Measurements from ENCODE around the gene RFX7.
"Not testable (repeated sequence)": the region's sequence is repeated elsewhere in the genome, so short reads cannot be mapped to it uniquely, and the experiment has no call there.

Gene RFX7

DNA sequence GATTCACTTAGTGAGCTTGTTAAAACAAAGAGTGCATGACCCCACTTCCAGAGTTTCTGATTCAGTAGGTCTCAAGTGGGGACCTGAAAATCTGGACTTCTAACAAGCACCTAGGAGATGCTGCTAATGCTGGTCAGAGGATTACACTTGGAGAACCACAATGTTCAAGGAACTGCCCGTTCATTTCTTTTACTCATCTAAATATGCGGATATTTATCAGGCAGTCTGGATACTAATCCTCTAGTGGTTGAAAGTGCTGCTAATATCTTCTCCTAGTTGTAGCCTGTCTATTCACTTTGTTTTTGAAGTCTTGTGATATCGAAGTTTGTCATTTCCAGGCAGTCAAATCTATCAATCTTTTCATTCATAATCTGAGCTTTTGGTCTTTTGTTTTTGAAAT lies 86.8 kb downstream of the RFX7 start:
- H2AK5ac ChIP-seq (ENCODE audit: low read length): no peak overlapping the region
- no peak overlapping the region for H4K8ac ChIP-seq (ENCODE audit: low read depth, low read length)
- H3K4ac ChIP-seq (ENCODE audit: low read depth, low read length): no peak overlapping the region
- H3K23ac ChIP-seq (ENCODE audit: low read length): no peak overlapping the region
- H3K18ac ChIP-seq (ENCODE audit: low read length): no peak overlapping the region
- H3K36me3 ChIP-seq (ENCODE audit: control insufficient read depth, insufficient read depth, low read length): no peaks in the 10 kb centered on the region
- no peak overlapping the region for H3K27ac ChIP-seq (ENCODE audit: low read depth, low read length)
- no peak overlapping the region for H2BK120ac ChIP-seq (ENCODE audit: low read depth, low read length)
- H2BK15ac ChIP-seq (replicated peaks; ENCODE audit: low read depth): no peak overlapping the region
- H3K27me3 ChIP-seq (ENCODE audit: insufficient read depth, low read length, poor library complexity): no peaks in the 10 kb centered on the region
- H3K4me1 ChIP-seq (ENCODE audit: control insufficient read depth, low read depth, low read length): no peaks in the 10 kb centered on the region
- H4K5ac ChIP-seq (ENCODE audit: low read length): no peak overlapping the region
- no peak overlapping the region for H3K4me2 ChIP-seq (ENCODE audit: low read length)
- peaks cover 3% of the 10 kb centered on the region for H3K79me1 ChIP-seq (ENCODE audit: low read length)
- no peak overlapping the region for H3K4me3 ChIP-seq (ENCODE audit: low read length)
- H3K79me2 ChIP-seq (ENCODE audit: control insufficient read depth, insufficient read depth, low read length): peaks cover 12% of the 10 kb centered on the region
- DNase-seq: no peak
- no peak overlapping the region for H3K9ac ChIP-seq (ENCODE audit: low read length)
- H2BK5ac ChIP-seq (ENCODE audit: low read length): no peak overlapping the region
- H3K56ac ChIP-seq (ENCODE audit: low read length): no peak overlapping the region
- no CpG with 5 or more reads among the region's 3 CpGs for WGBS (ENCODE audit: extremely low coverage, insufficient coverage, low lambda C conversion rate)

DNA sequence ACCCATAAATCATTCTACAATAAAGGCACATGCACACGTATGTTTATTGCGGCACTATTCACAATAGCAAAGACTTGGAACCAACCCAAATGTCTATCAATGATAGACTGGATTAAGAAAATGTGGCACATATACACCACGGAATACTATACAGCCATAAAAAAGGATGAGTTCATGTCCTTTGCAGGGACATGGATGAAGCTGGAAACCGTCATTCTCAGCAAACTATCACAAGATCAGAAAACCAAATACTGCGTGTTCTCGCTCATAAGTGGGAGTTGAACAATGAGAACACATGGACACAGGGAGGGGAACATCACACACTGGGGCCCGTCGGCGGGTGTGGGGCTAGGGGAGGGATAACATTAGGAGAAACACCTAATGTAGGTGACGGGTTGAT lies 88.4 kb downstream of the RFX7 start:
- H4K5ac ChIP-seq (ENCODE audit: low read length); H3K36me3 ChIP-seq (ENCODE audit: control insufficient read depth, insufficient read depth, low read length); H3K4me1 ChIP-seq (ENCODE audit: control insufficient read depth, low read depth, low read length); H3K4ac ChIP-seq (ENCODE audit: low read depth, low read length); H2AK5ac ChIP-seq (ENCODE audit: low read length); H3K23ac ChIP-seq (ENCODE audit: low read length); H2BK120ac ChIP-seq (ENCODE audit: low read depth, low read length); H3K18ac ChIP-seq (ENCODE audit: low read length); H3K27me3 ChIP-seq (ENCODE audit: insufficient read depth, low read length, poor library complexity); H3K56ac ChIP-seq (ENCODE audit: low read length); H3K79me1 ChIP-seq (ENCODE audit: low read length); H3K4me3 ChIP-seq (ENCODE audit: low read length); DNase-seq; H3K9ac ChIP-seq (ENCODE audit: low read length); H3K4me2 ChIP-seq (ENCODE audit: low read length); H2BK5ac ChIP-seq (ENCODE audit: low read length); H3K27ac ChIP-seq (ENCODE audit: low read depth, low read length); H4K8ac ChIP-seq (ENCODE audit: low read depth, low read length); H2BK15ac ChIP-seq (replicated peaks; ENCODE audit: low read depth): not testable (repeated sequence)
- peaks cover 18% of the 10 kb centered on the region for H3K79me2 ChIP-seq (ENCODE audit: control insufficient read depth, insufficient read depth, low read length)
- no CpG with 5 or more reads among the region's 10 CpGs for WGBS (ENCODE audit: extremely low coverage, insufficient coverage, low lambda C conversion rate)

DNA sequence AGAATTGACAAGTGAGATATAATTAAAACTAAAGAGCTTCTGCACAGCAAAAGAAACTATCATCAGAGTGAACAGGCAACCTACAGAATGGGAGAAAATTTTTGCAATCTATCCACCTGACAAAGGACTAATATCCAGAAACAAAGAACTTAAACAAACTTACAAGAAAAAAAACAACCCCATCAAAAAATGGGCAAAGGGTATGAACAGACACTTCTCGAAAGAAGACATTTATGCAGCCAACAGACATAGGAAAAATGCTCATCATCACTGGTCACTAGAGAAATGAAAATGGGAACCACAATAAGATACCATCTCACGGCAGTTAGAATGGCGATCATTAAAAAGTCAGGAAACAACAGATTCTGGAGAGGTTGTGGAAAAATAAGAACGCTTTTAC lies 88.9 kb downstream of the RFX7 start:
- not testable (repeated sequence) for H3K27ac ChIP-seq (ENCODE audit: low read depth, low read length); H3K18ac ChIP-seq (ENCODE audit: low read length); H4K8ac ChIP-seq (ENCODE audit: low read depth, low read length); H3K4me3 ChIP-seq (ENCODE audit: low read length); H2BK5ac ChIP-seq (ENCODE audit: low read length); H4K5ac ChIP-seq (ENCODE audit: low read length); H2BK120ac ChIP-seq (ENCODE audit: low read depth, low read length); H3K36me3 ChIP-seq (ENCODE audit: control insufficient read depth, insufficient read depth, low read length); H3K23ac ChIP-seq (ENCODE audit: low read length); H3K9ac ChIP-seq (ENCODE audit: low read length); H2AK5ac ChIP-seq (ENCODE audit: low read length); H3K4me2 ChIP-seq (ENCODE audit: low read length); DNase-seq; H3K27me3 ChIP-seq (ENCODE audit: insufficient read depth, low read length, poor library complexity); H3K79me1 ChIP-seq (ENCODE audit: low read length); H3K56ac ChIP-seq (ENCODE audit: low read length); H3K4ac ChIP-seq (ENCODE audit: low read depth, low read length); H2BK15ac ChIP-seq (replicated peaks; ENCODE audit: low read depth); H3K4me1 ChIP-seq (ENCODE audit: control insufficient read depth, low read depth, low read length)
- WGBS (ENCODE audit: extremely low coverage, insufficient coverage, low lambda C conversion rate): no CpG with 5 or more reads among the region's 4 CpGs
- H3K79me2 ChIP-seq (ENCODE audit: control insufficient read depth, insufficient read depth, low read length): peaks cover 20% of the 10 kb centered on the region

DNA sequence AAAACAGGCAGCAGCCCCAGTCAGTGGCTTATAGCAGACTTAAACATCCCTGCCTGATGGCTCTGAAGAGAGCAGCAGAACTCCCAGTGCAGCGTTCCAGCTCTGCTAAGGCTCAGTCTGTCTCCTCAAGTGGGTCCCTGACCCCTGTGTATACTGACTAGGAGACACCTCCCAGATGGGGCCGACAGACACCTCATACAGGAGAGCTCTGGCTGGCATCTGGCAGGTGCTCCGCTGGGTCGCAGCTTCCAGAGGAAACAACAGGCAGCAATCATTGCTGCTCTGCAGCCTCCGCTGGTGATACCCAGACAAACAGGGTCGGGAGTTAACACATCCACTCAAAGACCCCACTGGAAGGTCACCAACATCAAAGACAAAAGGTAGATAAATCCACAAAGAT lies 93.5 kb downstream of the RFX7 start:
- Histone ChIP-seq H3K4me2 (ENCODE audit: low read length) (no peak overlapping the region), H3K36me3 (ENCODE audit: control insufficient read depth, insufficient read depth, low read length) (no peaks in the 10 kb centered on the region), H3K4ac (ENCODE audit: low read depth, low read length) (no peak overlapping the region), H2BK15ac (replicated peaks; ENCODE audit: low read depth) (no peak overlapping the region), H3K4me3 (ENCODE audit: low read length) (no peak overlapping the region), H3K9ac (ENCODE audit: low read length) (no peak overlapping the region), H3K27ac (ENCODE audit: low read depth, low read length) (no peak overlapping the region), H3K23ac (ENCODE audit: low read length) (no peak overlapping the region), H4K8ac (ENCODE audit: low read depth, low read length) (no peak overlapping the region), H2BK120ac (ENCODE audit: low read depth, low read length) (no peak overlapping the region), H3K4me1 (ENCODE audit: control insufficient read depth, low read depth, low read length) (peaks cover 2% of the 10 kb centered on the region), H3K79me1 (ENCODE audit: low read length) (peaks cover 11% of the 10 kb centered on the region), H3K79me2 (ENCODE audit: control insufficient read depth, insufficient read depth, low read length) (peaks cover 29% of the 10 kb centered on the region), H2AK5ac (ENCODE audit: low read length) (no peak overlapping the region), H3K56ac (ENCODE audit: low read length) (no peak overlapping the region), H2BK5ac (ENCODE audit: low read length) (no peak overlapping the region), H3K27me3 (ENCODE audit: insufficient read depth, low read length, poor library complexity) (no peaks in the 10 kb centered on the region), H4K5ac (ENCODE audit: low read length) (no peak overlapping the region), H3K18ac (ENCODE audit: low read length) (no peak overlapping the region)
- DNase-seq: no peak
- no CpG with 5 or more reads among the region's 6 CpGs for WGBS (ENCODE audit: extremely low coverage, insufficient coverage, low lambda C conversion rate)

DNA sequence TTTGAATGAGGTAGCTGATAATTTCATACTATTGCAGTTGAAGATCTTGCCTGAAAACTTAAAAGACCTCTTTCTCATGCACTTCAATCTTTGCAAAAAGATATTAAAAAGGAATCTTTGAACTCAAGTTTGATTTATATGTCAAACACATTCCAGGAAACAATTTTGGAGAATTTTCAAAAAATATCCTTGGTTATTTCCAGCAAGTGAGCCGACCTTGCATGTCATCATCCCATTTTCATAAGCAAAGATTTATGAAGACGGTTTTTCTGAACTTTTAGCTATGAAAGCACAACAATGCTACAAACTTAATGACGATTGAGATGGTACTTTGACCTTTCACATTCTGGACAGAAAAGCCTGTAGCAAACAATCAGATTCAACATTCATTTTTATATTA lies 95.6 kb downstream of the RFX7 start:
- peaks cover 24% of the 10 kb centered on the region for H3K79me2 ChIP-seq (ENCODE audit: control insufficient read depth, insufficient read depth, low read length)
- no peak overlapping the region for H2BK15ac ChIP-seq (replicated peaks; ENCODE audit: low read depth)
- H3K9ac ChIP-seq (ENCODE audit: low read length): no peak overlapping the region
- H2BK120ac ChIP-seq (ENCODE audit: low read depth, low read length): no peak overlapping the region
- H3K23ac ChIP-seq (ENCODE audit: low read length): no peak overlapping the region
- H3K79me1 ChIP-seq (ENCODE audit: low read length): peaks cover 11% of the 10 kb centered on the region
- H2AK5ac ChIP-seq (ENCODE audit: low read length): no peak overlapping the region
- no peak overlapping the region for H4K5ac ChIP-seq (ENCODE audit: low read length)
- H3K4me1 ChIP-seq (ENCODE audit: control insufficient read depth, low read depth, low read length): peaks cover 2% of the 10 kb centered on the region
- no peak overlapping the region for H3K4me2 ChIP-seq (ENCODE audit: low read length)
- no peak for DNase-seq
- no peaks in the 10 kb centered on the region for H3K36me3 ChIP-seq (ENCODE audit: control insufficient read depth, insufficient read depth, low read length)
- H3K18ac ChIP-seq (ENCODE audit: low read length): no peak overlapping the region
- no peak overlapping the region for H3K56ac ChIP-seq (ENCODE audit: low read length)
- no peaks in the 10 kb centered on the region for H3K27me3 ChIP-seq (ENCODE audit: insufficient read depth, low read length, poor library complexity)
- H3K4ac ChIP-seq (ENCODE audit: low read depth, low read length): no peak overlapping the region
- no peak overlapping the region for H3K27ac ChIP-seq (ENCODE audit: low read depth, low read length)
- no peak overlapping the region for H4K8ac ChIP-seq (ENCODE audit: low read depth, low read length)
- H2BK5ac ChIP-seq (ENCODE audit: low read length): no peak overlapping the region
- WGBS (ENCODE audit: extremely low coverage, insufficient coverage, low lambda C conversion rate): no CpG with 5 or more reads among the region's 3 CpGs
- H3K4me3 ChIP-seq (ENCODE audit: low read length): no peak overlapping the region

DNA sequence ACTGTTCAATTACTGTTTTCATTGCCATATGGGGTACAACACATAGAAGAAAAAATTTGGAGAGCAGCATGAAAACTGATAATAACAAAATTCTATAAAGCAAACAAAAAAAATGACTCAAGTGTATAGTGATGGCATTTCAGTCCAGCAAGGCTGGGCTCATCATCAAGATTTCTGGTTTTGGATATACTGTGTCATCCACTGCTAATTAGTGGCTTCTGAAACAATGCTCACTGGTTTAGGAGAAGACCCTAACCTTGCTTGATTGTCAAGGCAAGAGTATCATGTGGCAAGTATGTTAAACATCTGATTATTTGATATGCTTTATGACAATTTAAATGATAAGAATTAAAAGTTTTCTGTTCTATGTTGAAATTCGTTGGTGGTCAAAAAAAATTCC lies 96.9 kb downstream of the RFX7 start:
- H2BK120ac ChIP-seq (ENCODE audit: low read depth, low read length): no peak overlapping the region
- no peak overlapping the region for H3K23ac ChIP-seq (ENCODE audit: low read length)
- peaks cover 2% of the 10 kb centered on the region for H3K4me1 ChIP-seq (ENCODE audit: control insufficient read depth, low read depth, low read length)
- no peak overlapping the region for H4K5ac ChIP-seq (ENCODE audit: low read length)
- peaks cover 11% of the 10 kb centered on the region for H3K79me1 ChIP-seq (ENCODE audit: low read length)
- no peak overlapping the region for H3K18ac ChIP-seq (ENCODE audit: low read length)
- no peak overlapping the region for H2AK5ac ChIP-seq (ENCODE audit: low read length)
- WGBS (ENCODE audit: extremely low coverage, insufficient coverage, low lambda C conversion rate): no CpG with 5 or more reads among the region's 1 CpG
- no peak overlapping the region for H2BK15ac ChIP-seq (replicated peaks; ENCODE audit: low read depth)
- H3K27me3 ChIP-seq (ENCODE audit: insufficient read depth, low read length, poor library complexity): no peaks in the 10 kb centered on the region
- no peak for DNase-seq
- no peak overlapping the region for H3K4me3 ChIP-seq (ENCODE audit: low read length)
- H4K8ac ChIP-seq (ENCODE audit: low read depth, low read length): no peak overlapping the region
- H3K27ac ChIP-seq (ENCODE audit: low read depth, low read length): no peak overlapping the region
- H3K4me2 ChIP-seq (ENCODE audit: low read length): no peak overlapping the region
- H3K4ac ChIP-seq (ENCODE audit: low read depth, low read length): no peak overlapping the region
- no peak overlapping the region for H3K9ac ChIP-seq (ENCODE audit: low read length)
- no peaks in the 10 kb centered on the region for H3K36me3 ChIP-seq (ENCODE audit: control insufficient read depth, insufficient read depth, low read length)
- H3K56ac ChIP-seq (ENCODE audit: low read length): no peak overlapping the region
- no peak overlapping the region for H2BK5ac ChIP-seq (ENCODE audit: low read length)
- H3K79me2 ChIP-seq (ENCODE audit: control insufficient read depth, insufficient read depth, low read length): peaks cover 21% of the 10 kb centered on the region
